ENCODE results near the gene TMEM129.

- TF ChIP-seq GATA2 (IDR thresholded peaks at IDR 0.05; ENCODE audit: low read depth, low read length) (no peak), GATA3 (IDR thresholded peaks at IDR 0.05; ENCODE audit: low read depth, low read length) (no peak)
Observed at GRCh38 chr4:1714303-1715001, 6.7 kb downstream of the TMEM129 start.

All from SH-SY5Y (cell line).